ENCODE data around the gene FHL2.

Gene FHL2

DNA sequence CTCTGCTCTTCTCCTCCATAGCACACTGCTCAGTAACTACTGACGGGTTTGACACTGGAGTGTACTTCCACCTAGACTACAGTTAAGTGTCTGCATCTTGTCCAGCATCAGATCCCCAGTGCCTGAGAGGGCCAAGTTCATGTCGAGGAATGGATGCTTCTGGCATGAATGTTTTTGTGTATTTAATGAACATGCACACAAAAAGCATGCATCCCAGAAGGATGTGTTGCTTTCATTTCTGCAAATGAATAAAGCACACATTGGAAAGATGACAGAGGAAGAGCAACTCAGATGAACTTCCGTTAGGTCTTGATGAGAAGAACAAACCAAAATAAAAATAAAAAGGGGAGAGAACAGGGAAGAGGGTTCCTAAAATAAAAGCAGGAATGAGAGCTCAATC is 33.6 kb downstream of the FHL2 start:
- intact Hi-C loops (cut with DNase I; ENCODE audit: low total_unique reads) = no loop called here
- H3K4me3 ChIP-seq = no peak overlapping the region

DNA sequence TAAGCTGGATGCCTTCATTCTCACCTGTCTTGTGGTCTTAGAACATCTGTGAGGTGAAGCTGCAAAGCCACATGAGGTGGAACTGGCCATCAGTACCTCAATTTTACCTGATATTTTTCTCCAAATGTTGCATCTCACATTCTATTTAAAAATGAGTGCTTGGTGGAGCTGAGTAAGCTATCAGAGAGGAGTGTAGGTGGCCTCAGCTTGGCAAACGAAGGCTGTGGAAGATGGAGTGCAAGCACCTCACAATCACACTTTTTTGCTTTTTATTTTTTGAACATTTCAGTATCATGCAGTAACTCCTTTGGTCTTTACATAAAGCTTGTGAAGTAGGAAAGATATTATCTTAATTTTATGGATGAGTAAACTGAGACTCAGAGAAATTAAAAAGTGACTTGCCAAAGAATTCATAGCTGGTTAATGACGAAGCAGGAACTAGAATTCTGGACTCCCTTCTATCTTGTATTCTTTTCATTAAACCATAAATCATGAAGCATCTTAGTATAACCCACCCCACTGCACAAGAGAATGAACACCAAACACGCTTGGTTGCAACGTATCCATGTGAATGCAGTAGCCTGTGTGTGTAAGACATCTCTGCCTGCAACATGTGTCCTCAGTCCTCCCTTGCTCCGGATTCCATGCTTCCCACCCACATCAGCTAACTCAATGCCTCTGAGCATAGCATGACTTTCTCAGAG is 34.3 kb downstream of the FHL2 start:
- peaks cover 66 to 91% (median 85%) of the 10 kb centered on the region in 3 donors for H3K36me3 ChIP-seq

More for the DNA sequence above, 33.6 kb downstream of the FHL2 start:
- no peak for DNase-seq
- peaks cover 0 to 8% (median 3%) of the 10 kb centered on the region in 4 donors for H3K4me1 ChIP-seq
- H3K9me3 ChIP-seq = no peaks in the 10 kb centered on the region
- TF ChIP-seq, protein P1, sequence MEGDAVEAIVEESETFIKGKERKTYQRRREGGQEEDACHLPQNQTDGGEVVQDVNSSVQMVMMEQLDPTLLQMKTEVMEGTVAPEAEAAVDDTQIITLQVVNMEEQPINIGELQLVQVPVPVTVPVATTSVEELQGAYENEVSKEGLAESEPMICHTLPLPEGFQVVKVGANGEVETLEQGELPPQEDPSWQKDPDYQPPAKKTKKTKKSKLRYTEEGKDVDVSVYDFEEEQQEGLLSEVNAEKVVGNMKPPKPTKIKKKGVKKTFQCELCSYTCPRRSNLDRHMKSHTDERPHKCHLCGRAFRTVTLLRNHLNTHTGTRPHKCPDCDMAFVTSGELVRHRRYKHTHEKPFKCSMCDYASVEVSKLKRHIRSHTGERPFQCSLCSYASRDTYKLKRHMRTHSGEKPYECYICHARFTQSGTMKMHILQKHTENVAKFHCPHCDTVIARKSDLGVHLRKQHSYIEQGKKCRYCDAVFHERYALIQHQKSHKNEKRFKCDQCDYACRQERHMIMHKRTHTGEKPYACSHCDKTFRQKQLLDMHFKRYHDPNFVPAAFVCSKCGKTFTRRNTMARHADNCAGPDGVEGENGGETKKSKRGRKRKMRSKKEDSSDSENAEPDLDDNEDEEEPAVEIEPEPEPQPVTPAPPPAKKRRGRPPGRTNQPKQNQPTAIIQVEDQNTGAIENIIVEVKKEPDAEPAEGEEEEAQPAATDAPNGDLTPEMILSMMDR (IDR thresholded peaks at IDR 0.05) = no peak
- no peak overlapping the region for H3K27ac ChIP-seq
- peaks cover 66 to 85% (median 81%) of the 10 kb centered on the region in 3 donors for H3K36me3 ChIP-seq
- H3K27me3 ChIP-seq = no peaks in the 10 kb centered on the region

DNA sequence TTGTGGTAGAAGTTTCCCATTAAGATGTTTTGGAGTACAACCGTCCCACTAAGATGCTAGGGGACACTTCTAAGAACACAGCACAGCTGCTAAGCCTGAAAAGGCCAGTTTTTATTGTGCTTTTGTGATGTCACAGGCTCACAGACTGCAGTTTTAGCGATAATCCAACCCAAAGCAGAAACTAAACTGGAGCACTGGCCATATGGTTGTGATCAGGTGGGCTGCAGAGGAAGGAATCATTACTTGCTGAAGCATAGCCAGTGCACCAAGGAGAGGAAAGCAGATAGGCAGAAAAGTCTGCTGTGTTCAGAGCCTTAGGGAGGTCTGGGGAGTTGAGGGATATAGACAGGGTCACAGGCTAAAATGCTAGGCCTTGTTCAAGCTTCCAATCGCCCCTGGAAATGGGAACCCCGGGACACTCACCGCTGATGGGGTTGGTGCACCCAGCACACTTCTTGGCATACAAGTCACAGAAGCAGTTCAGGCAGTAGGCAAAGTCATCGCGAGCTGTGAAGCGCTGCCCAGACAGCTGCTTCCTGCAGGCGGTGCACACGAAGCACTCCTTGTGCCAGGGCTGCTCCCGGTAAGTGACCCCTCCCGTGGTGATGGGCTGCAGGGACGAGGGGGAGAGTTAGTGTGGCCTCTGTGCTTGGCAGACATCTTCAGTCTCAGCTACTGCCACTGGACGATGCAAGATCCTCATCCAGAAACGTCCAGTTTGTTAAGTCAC is 35.8 kb downstream of the FHL2 start:
- intact Hi-C loops (cut with DNase I; ENCODE audit: low total_unique reads) = no loop called here
- H3K27ac ChIP-seq = no peak overlapping the region
- no peak for DNase-seq
- peaks cover 63 to 95% (median 91%) of the 10 kb centered on the region in 3 donors for H3K36me3 ChIP-seq
- no peaks in the 10 kb centered on the region for H3K9me3 ChIP-seq
- no peak overlapping the region for H3K4me3 ChIP-seq
- TF ChIP-seq, protein P1 (IDR thresholded peaks at IDR 0.05) = no peak
- peaks cover 0 to 11% (median 2%) of the 10 kb centered on the region in 4 donors for H3K4me1 ChIP-seq
- H3K27me3 ChIP-seq = no peaks in the 10 kb centered on the region

More for the DNA sequence above, 34.3 kb downstream of the FHL2 start:
- H3K9me3 ChIP-seq = no peaks in the 10 kb centered on the region
- DNase-seq = no peak
- H3K27me3 ChIP-seq = no peaks in the 10 kb centered on the region
- intact Hi-C loops (cut with DNase I; ENCODE audit: low total_unique reads) = no loop called here
- TF ChIP-seq, protein P1 (IDR thresholded peaks at IDR 0.05) = no peak
- no peak overlapping the region for H3K4me3 ChIP-seq
- no peak overlapping the region for H3K27ac ChIP-seq
- peaks cover 0 to 2% (median 0%) of the 10 kb centered on the region in 4 donors for H3K4me1 ChIP-seq

DNA sequence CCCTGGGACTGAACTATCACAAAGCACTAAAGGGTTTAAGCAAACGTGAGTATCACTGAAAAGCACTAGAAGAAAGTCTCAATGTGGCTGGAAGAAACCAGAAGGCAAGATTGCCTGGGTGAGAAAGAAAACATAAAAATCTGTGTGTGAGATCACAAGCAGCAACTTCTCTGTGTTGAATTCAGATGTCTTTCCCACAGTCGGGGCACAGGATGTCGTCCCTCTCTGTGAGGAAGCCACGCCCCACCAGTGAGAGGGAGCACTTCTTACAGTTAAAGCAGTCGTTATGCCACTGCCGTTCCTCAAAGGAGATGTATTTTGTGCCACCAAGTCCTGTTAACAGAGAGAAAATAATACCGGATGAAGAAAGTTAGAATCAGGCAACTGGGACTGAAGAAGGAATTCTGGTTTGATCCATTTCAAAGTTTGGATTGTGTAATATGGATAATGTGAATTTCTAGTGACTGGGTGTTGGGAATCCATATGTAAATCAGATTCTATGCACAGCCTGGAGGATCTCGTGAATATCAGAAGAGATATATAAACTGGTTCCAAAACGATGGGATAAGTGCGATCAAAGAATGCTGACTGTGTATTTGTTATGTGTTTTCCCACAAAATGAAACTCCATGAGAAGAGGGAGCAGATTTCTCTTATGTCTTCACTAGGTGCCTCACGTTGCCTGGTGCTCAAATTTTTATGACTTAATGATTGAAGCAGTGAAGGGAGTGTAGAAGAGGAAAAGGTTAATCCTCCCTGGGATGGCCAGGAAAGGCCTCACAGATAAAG is 37.6 kb downstream of the FHL2 start:
- H3K36me3 ChIP-seq = peaks cover 67 to 95% (median 92%) of the 10 kb centered on the region in 3 donors
- H3K27me3 ChIP-seq = no peaks in the 10 kb centered on the region
- peaks cover 0 to 11% (median 2%) of the 10 kb centered on the region in 4 donors for H3K4me1 ChIP-seq
- intact Hi-C loops (cut with DNase I; ENCODE audit: low total_unique reads) = no loop called here
- H3K27ac ChIP-seq = no peak overlapping the region
- no peak overlapping the region for H3K4me3 ChIP-seq
- no peak for DNase-seq
- TF ChIP-seq, protein P1 (IDR thresholded peaks at IDR 0.05) = no peak
- peaks cover 0 to 11% (median 7%) of the 10 kb centered on the region in 3 donors for H3K9me3 ChIP-seq

- no peak for DNase-seq
- H3K27me3 ChIP-seq = no peaks in the 10 kb centered on the region
- TF ChIP-seq, protein P1 (IDR thresholded peaks at IDR 0.05) = no peak
- peaks cover 49 to 96% (median 89%) of the 10 kb centered on the region in 3 donors for H3K36me3 ChIP-seq
- no peak overlapping the region for H3K4me3 ChIP-seq
- intact Hi-C loops (cut with DNase I; ENCODE audit: low total_unique reads) = no loop called here
- no peak overlapping the region for H3K27ac ChIP-seq
- H3K9me3 ChIP-seq = peaks cover 0 to 16% (median 11%) of the 10 kb centered on the region in 3 donors
- peaks cover 0 to 11% (median 2%) of the 10 kb centered on the region in 4 donors for H3K4me1 ChIP-seq
These were observed 40.3 kb downstream of the FHL2 start for GRCh38 chr2:105358593-105358992.
